GM19452 (cell line): ENCODE results near the gene LRRC42.

Experiments
- ATAC-seq: cut with Tn5 transposase; IDR thresholded peaks from one replicate; pipeline ENCODE4 v1.9.1; 2021; ENCODE audit not compliant: unreplicated experiment

Gene LRRC42

GRCh38 chr1:53942127-53942957 is 3.8 kb upstream of the LRRC42 start:
- no peak for ATAC-seq

GRCh38 chr1:53943090-53943489 is 3.1 kb upstream of the LRRC42 start:
- ATAC-seq: no peak

GRCh38 chr1:53943490-53944043 is 2.6 kb upstream of the LRRC42 start:
- no peak for ATAC-seq

GRCh38 chr1:53944469-53945182 is 1.5 kb upstream of the LRRC42 start:
- ATAC-seq: no peak

GRCh38 chr1:53945183-53945432 is 1.0 kb upstream of the LRRC42 start:
- no peak for ATAC-seq

GRCh38 chr1:53945433-53946251 is 508 bp upstream of the LRRC42 start, which contains the start of gene IFT25:
Gene IFT25, minus strand, starts transcription at chr1:53945699. Its CDS starts 5,617 bp downstream, at chr1:53940082.
- peak; percentile 70 for ATAC-seq

GRCh38 chr1:53947172-53947907 is 1.2 kb downstream of the LRRC42 start:
- ATAC-seq: no peak

- no peak for ATAC-seq
Measured at GRCh38 chr1:53948291-53948690, 2.1 kb downstream of the LRRC42 start.

- no peak for ATAC-seq
Measured at GRCh38 chr1:53949023-53949990, 3.2 kb downstream of the LRRC42 start.

- ATAC-seq: no peak
Measured at GRCh38 chr1:53951697-53952096, 5.5 kb downstream of the LRRC42 start.

GRCh38 chr1:53954128-53954527 is 8.0 kb downstream of the LRRC42 start:
- no peak for ATAC-seq

- ATAC-seq: no peak
Measured at GRCh38 chr1:53956308-53957168, 10.4 kb downstream of the LRRC42 start.

- ATAC-seq: no peak
Measured at GRCh38 chr1:53957194-53957818, 11.2 kb downstream of the LRRC42 start.

GRCh38 chr1:53959664-53960250 is 13.6 kb downstream of the LRRC42 start:
- no peak for ATAC-seq

- ATAC-seq: no peak
Measured at GRCh38 chr1:53962395-53962794, 16.2 kb downstream of the LRRC42 start.

GRCh38 chr1:53963460-53963859 is 17.3 kb downstream of the LRRC42 start:
- no peak for ATAC-seq

- no peak for ATAC-seq
Measured at GRCh38 chr1:53964109-53964508, 18.0 kb downstream of the LRRC42 start.

- ATAC-seq: no peak
Measured at GRCh38 chr1:53966794-53967193, 20.6 kb downstream of the LRRC42 start.
